ENCODE results near the gene GAL3ST1. TPM values are rescaled to one million over a fixed set of nuclear protein-coding genes. Genes with fewer than 3 reads are reported as not detected.

GAL3ST1 gene
- total and polyA plus RNA-seq, 2 of the 8 experiments (the other 6 are each of a cell fraction or from before 2014, with no cell fraction given): 11.0 to 32.5 TPM

- WGBS, 2 experiments (ENCODE audit: extremely low coverage in 1 of 2, insufficient coverage in 1 of 2, insufficient read length in 1 of 2, insufficient replicate concordance in 2 of 2, low coverage in 1 of 2, low lambda C conversion rate in 2 of 2, missing lambda C conversion rate in 1 of 2): 96% methylated on average over 2 of the region's 2 CpGs; no CpG with 5 or more reads in 1 of the 2 experiments
- Histone ChIP-seq H2BK120ac (replicated peaks; ENCODE audit: low read depth, low read length) (no peak overlapping the region), H2BK12ac (ENCODE audit: low read depth, low read length) (peak overlapping the region; percentile 20; the same call in 1 of the 2 replicates), H2BK15ac (ENCODE audit: low read length) (0 out of 2 replicates have a peak overlapping the region, but pooled peaks have one; percentile 83), H2AK5ac (ENCODE audit: low read depth, low read length) (no peak overlapping the region), H3K56ac (replicated peaks; ENCODE audit: insufficient read length, low read depth, low read length) (no peak overlapping the region), H3K9ac (replicated peaks in 1 of 4; ENCODE audit: extremely low read depth in 1 of 4, low read depth in 3 of 4, low read length in 3 of 4) (no peak overlapping the region), H3K36me3 (ENCODE audit: control insufficient read depth in 2 of 4, insufficient read depth in 4 of 4, low read length in 3 of 4) (peaks cover 0 to 3% (median under 1%) of the 10 kb centered on the region in 4 experiments; a peak in 2 of 8 replicates), H4K5ac (ENCODE audit: insufficient read length, low read depth, low read length) (no peak overlapping the region), H3K18ac (ENCODE audit: extremely low read depth, low read length) (no peak overlapping the region), H2BK20ac (ENCODE audit: low read length) (0 out of 2 replicates have a peak overlapping the region, but pooled peaks have one; percentile 76), H3K4me2 (ENCODE audit: insufficient read depth in 1 of 2, low read depth in 2 of 2, low read length in 2 of 2) (no peak overlapping the region; a peak in 1 of 4 replicates), H3K4me3 (ENCODE audit: extremely low read depth in 1 of 4, insufficient read depth in 2 of 4, low read depth in 3 of 4, low read length in 4 of 4) (no peak overlapping the region), H3K23me2 (ENCODE audit: low read depth, low read length) (peaks cover 9% of the 10 kb centered on the region; the same call in 1 of the 2 replicates), H4K91ac (replicated peaks; ENCODE audit: insufficient read length, low read length) (no peak overlapping the region), H3K4me1 (replicated peaks in 1 of 4; ENCODE audit: control insufficient read depth in 3 of 4, insufficient read depth in 4 of 4, low read length in 3 of 4) (peaks cover 3 to 31% (median 12%) of the 10 kb centered on the region in 4 experiments), H3K27ac (ENCODE audit: low read depth, low read length) (no peak overlapping the region), H2BK5ac (ENCODE audit: low read depth, low read length) (no peak overlapping the region), H3K79me1 (ENCODE audit: low read depth, low read length) (0 out of 2 replicates have a peak, but pooled peaks cover under 1% of the 10 kb centered on the region), H4K20me1 (replicated peaks in 1 of 2; ENCODE audit: control insufficient read depth in 1 of 2, insufficient read depth in 2 of 2, low read length in 2 of 2) (peaks cover 0 to 2% of the 10 kb centered on the region in 2 experiments), H4K8ac (ENCODE audit: extremely low read depth, insufficient read depth, low read length) (no peak overlapping the region), H3K14ac (ENCODE audit: insufficient read length) (no peak overlapping the region), H3K27me3 (replicated peaks in 1 of 4; ENCODE audit: control insufficient read depth in 3 of 4, extremely low read depth in 1 of 4, insufficient read depth in 3 of 4, low read length in 3 of 4) (no peaks in the 10 kb centered on the region), H3K79me2 (ENCODE audit: control insufficient read depth in 1 of 2, insufficient read depth in 2 of 2, low read length in 2 of 2) (peaks cover 0 to 15% of the 10 kb centered on the region in 2 experiments; a peak in 2 of 4 replicates), H3K9me3 (ENCODE audit: insufficient read depth in 2 of 2, low read depth in 1 of 2, low read length in 1 of 2) (no peaks in the 10 kb centered on the region), H3K23ac (ENCODE audit: insufficient read length) (no peak overlapping the region), H2AFZ (ENCODE audit: low read length) (no peak overlapping the region), H3K4ac (replicated peaks; ENCODE audit: insufficient read length, low read depth, low read length) (no peak overlapping the region)
- TF ChIP-seq TAF7 (optimal IDR thresholded peaks at IDR 0.05; ENCODE audit: borderline replicate concordance, low read depth, low read length) (no peak), USF2 (IDR thresholded peaks at IDR 0.05; ENCODE audit: low read length) (no peak), GTF2F1 (IDR thresholded peaks at IDR 0.05; ENCODE audit: borderline replicate concordance, low read depth, low read length) (no peak)
- ChIA-PET POLR2A (ENCODE audit: partially characterized antibody) (interaction anchor here (1.1 to 1.8 kb wide), 2 partner anchors 10 to 31 kb away, joined by 4 read pairs; no protein-coding TSS in a partner anchor), CTCF (ENCODE audit: partially characterized antibody) (interaction anchor here (0.7 to 7.0 kb wide), 15 partner anchors 8 to 292 kb away, joined by 3 to 52 read pairs (median 3); partner anchors contain the start of genes PES1, SEC14L3 and SLC35E4)
- DNase-seq (ENCODE audit: low read depth in 1 of 2, low spot score in 2 of 2): no peak
- no peak for FAIRE-seq
Observed at GRCh38 chr22:30604723-30605122, 30.3 kb upstream of the GAL3ST1 start.

Data from H1 (cell line).